H1 (cell line): ENCODE results near the gene MBOAT1. TPM values are rescaled to one million over a fixed set of nuclear protein-coding genes. Genes with fewer than 3 reads are reported as not detected.

Experiments
- CBX8 ChIP-seq: fragments of 300-800, 300-1000 bp; sonication (generic); IDR thresholded peaks from 2 replicates; pipeline ENCODE4 v1.7.1; 2016; ENCODE audit warnings: low read depth, low read length, borderline replicate concordance
- CHD7 ChIP-seq: fragments of 300-600 bp; sonication (generic); IDR thresholded peaks from 2 replicates; pipeline ENCODE4 v1.7.1; 2012; ENCODE audit warnings: low read length, moderate library complexity, mild to moderate bottlenecking, inconsistent platforms; ENCODE audit not compliant: insufficient replicate concordance
- KDM5A ChIP-seq: fragments of 200-600 bp; IDR thresholded peaks from 2 replicates; pipeline ENCODE4 v1.7.1; 2012; ENCODE audit warnings: mild to moderate bottlenecking, low read length, inconsistent platforms, mixed read lengths
- NRF1 ChIP-seq: IDR thresholded peaks from 2 replicates; pipeline ENCODE4 v1.6.1; 2011; ENCODE audit warnings: mild to moderate bottlenecking, low read depth, low read length, improper control_type of control experiment
- POLR2AphosphoS5 ChIP-seq: IDR thresholded peaks from 2 replicates; pipeline ENCODE4 v1.6.1; 2011; ENCODE audit warnings: low read depth, low read length
- RAD21 ChIP-seq, 2 experiments: IDR thresholded peaks in 1 of 2; conservative IDR thresholded peaks in 1 of 2; 2 replicates each; pipeline ENCODE4 v1.6.1; 2011; ENCODE audit warnings: low read depth in 2 of 2, low read length in 2 of 2, improper control_type of control experiment in 1 of 2, inconsistent platforms in 1 of 2, mild to moderate bottlenecking in 1 of 2, moderate library complexity in 1 of 2
- RFX5 ChIP-seq: IDR thresholded peaks from 2 replicates; pipeline ENCODE4 v1.6.1; 2011; ENCODE audit warnings: low read depth, low read length, improper control_type of control experiment, borderline replicate concordance
- SP4 ChIP-seq: IDR thresholded peaks from 2 replicates; pipeline ENCODE4 v1.6.1; 2012; ENCODE audit warnings: low read length, inconsistent platforms
- TCF12 ChIP-seq: IDR thresholded peaks from 2 replicates; pipeline ENCODE4 v1.6.1; 2011; ENCODE audit warnings: low read depth, mild to moderate bottlenecking, low read length
- USF2 ChIP-seq: IDR thresholded peaks from 2 replicates; pipeline ENCODE4 v1.6.1; 2011; ENCODE audit warnings: low read length, improper control_type of control experiment
- polyA plus RNA-seq, 7 experiments: library from polyadenylated mRNA; depleted of rRNA in 3 of 7; stranded (reverse) in 5 of 7; unstranded in 2 of 7; fragments of >200 nt in 5 of 7; fragments of 200-250 nt in 2 of 7; gene quantifications; 1 replicate in 5 of 7; 2 replicates in 1 of 7; 4 replicates in 1 of 7; pipeline versions ENCODE4 v1.2.1 to v1.2.3, GENCODE V29; 2011 to 2013; ENCODE audit warnings: missing spikeins in 2 of 7, mixed read lengths in 2 of 7
- total RNA-seq: library from RNA; stranded (reverse); fragmentation: NEBNext Ultra II Directional; extraction: Animal tissue kit (Norgen Biotek cat#: 25700); gene quantifications from 2 replicates; pipeline ENCODE4 v1.2.1, GENCODE V29; 2021

The MBOAT1 gene
- total and polyA plus RNA-seq, 2 of the 8 experiments (the other 6 are each of a cell fraction or from before 2014, with no cell fraction given), result 4.9 to 19.5 TPM

- no peak for TF ChIP-seq CHD7
- no peak for TF ChIP-seq NRF1
- no peak for TF ChIP-seq RFX5
- TF ChIP-seq POLR2AphosphoS5, result no peak
- no peak for TF ChIP-seq USF2
- no peak for TF ChIP-seq RAD21 (IDR thresholded peaks at IDR 0.05 in 1 of 2, conservative IDR thresholded peaks at IDR 0.05 in 1 of 2; ENCODE audit: low read depth in 2 of 2, low read length in 2 of 2)
- TF ChIP-seq TCF12, result no peak
- no peak for TF ChIP-seq SP4
- no peak for TF ChIP-seq CBX8
- TF ChIP-seq KDM5A, result no peak
- TF ChIP-seq, all 59 proteins: peak for 0
Observed at GRCh38 chr6:20260360-20260759, 48.1 kb upstream of the MBOAT1 start (continued).
